A549 (cell line): ENCODE measurements around the gene PALLD. TPM values are rescaled to one million over a fixed set of nuclear protein-coding genes. Genes with fewer than 3 reads are reported as not detected.

Experiments used
- ATAC-seq, 2 experiments: fragments of 200-7000 bp in 1 of 2; fragments of >200 bp in 1 of 2; cut with Nextera tagmentation in 1 of 2; cut with Tn5 transposase in 1 of 2; 3 replicates each; pipeline versions ENCODE4 v1.8.0 to v1.9.1; 2018 to 2020; ENCODE audit warnings: mild to moderate bottlenecking in 1 of 2, moderate library complexity in 1 of 2
- CTCF ChIA-PET: fragments of 300-600 bp; sonication (Branson Sonifier 250); formaldehyde crosslinking; extraction: SDS; loops from one replicate; lab custom pipeline; 2021; ENCODE audit warnings: antibody characterized with exemption, inconsistent platforms; lab: Yijun Ruan, JAX
- POLR2A ChIA-PET: fragments of 350-600 bp; formaldehyde crosslinking; extraction: SDS; loops from one replicate; lab custom pipeline; 2021; ENCODE audit warnings: antibody characterized with exemption, inconsistent platforms; lab: Yijun Ruan, JAX
- DNase-seq, 2 experiments: peaks; one replicate each; pipeline versions ENCODE4 v3.0.0 to v3.0.0-alpha.2; 2011 to 2016; ENCODE audit warnings: low read depth in 1 of 2, low spot score in 1 of 2
- FAIRE-seq: peaks from 2 replicates; lab custom pipeline; 2011; peaks lifted over from hg19 to GRCh38; lab: Jason Lieb, UNC
- H3K27ac ChIP-seq, 2 experiments: fragments of >200 bp; sonication (Bioruptor Twin); formaldehyde crosslinking; 3 replicates each; pipeline ENCODE4 v1.5.1; 2016 to 2017
- H3K4me1 ChIP-seq: fragments of >200 bp; sonication (Bioruptor Twin); formaldehyde crosslinking; 3 replicates; pipeline ENCODE4 v1.6.1; 2016
- H3K4me2 ChIP-seq: fragments of >200 bp; sonication (Bioruptor Twin); formaldehyde crosslinking; 3 replicates; pipeline ENCODE4 v1.6.1; 2016
- H3K4me3 ChIP-seq: fragments of >200 bp; sonication (Bioruptor Twin); formaldehyde crosslinking; 3 replicates; pipeline ENCODE4 v1.5.1; 2016
- H3K9me3 ChIP-seq: fragments of >200 bp; sonication (Bioruptor Twin); formaldehyde crosslinking; 3 replicates; pipeline ENCODE4 v1.6.1; 2016
- CEBPB ChIP-seq, 2 experiments: fragments of >200 bp in 1 of 2; sonication (Bioruptor Twin) in 1 of 2; formaldehyde crosslinking in 1 of 2; IDR thresholded peaks; 2 replicates each; pipeline ENCODE4 v1.6.1; 2012 to 2016
- CHD2 ChIP-seq: fragments of 150-350 bp; IDR thresholded peaks from 2 replicates; pipeline ENCODE4 v1.6.1; 2014; ENCODE audit warnings: low read length; ENCODE audit not compliant: partially characterized antibody
- EHMT2 ChIP-seq: fragments of 200-600 bp; sonication (generic); IDR thresholded peaks from 2 replicates; pipeline ENCODE4 v1.6.1; 2016; ENCODE audit warnings: antibody characterized with exemption, low read depth, mild to moderate bottlenecking, moderate library complexity
- FOSL2 ChIP-seq, 2 experiments: fragments of 450-650 bp in 1 of 2; fragments of >200 bp in 1 of 2; sonication (Bioruptor Twin) in 1 of 2; formaldehyde crosslinking; IDR thresholded peaks; 2 replicates each; pipeline versions ENCODE4 v1.5.0 to v1.6.1; 2016 to 2020; ENCODE audit warnings: mild to moderate bottlenecking in 1 of 2, moderate library complexity in 1 of 2
- HOXA7 ChIP-seq: fragments of 250-450 bp; sonication (Bioruptor Pico); IDR thresholded peaks from 2 replicates; pipeline ENCODE4 v1.5.0; 2020; ENCODE audit warnings: mild to moderate bottlenecking, moderate library complexity
- KDM1A ChIP-seq: fragments of 200-600 bp; sonication (generic); IDR thresholded peaks from 2 replicates; pipeline ENCODE4 v1.6.1; 2016; ENCODE audit warnings: low read depth, mild to moderate bottlenecking
- KDM5A ChIP-seq: fragments of 200-600 bp; sonication (generic); IDR thresholded peaks from 2 replicates; pipeline ENCODE4 v1.6.1; 2016; ENCODE audit warnings: antibody characterized with exemption, mild to moderate bottlenecking
- MAX ChIP-seq: IDR thresholded peaks from 2 replicates; pipeline ENCODE4 v1.6.1; 2012
- MAZ ChIP-seq: fragments of 150-350 bp; IDR thresholded peaks from 2 replicates; pipeline ENCODE4 v1.6.1; 2014; ENCODE audit warnings: antibody characterized with exemption, low read depth, low read length, borderline replicate concordance
- RNF2 ChIP-seq: fragments of 200-600 bp; sonication (generic); IDR thresholded peaks from 2 replicates; pipeline ENCODE4 v1.6.1; 2016; ENCODE audit warnings: low read depth, mild to moderate bottlenecking, antibody characterized with exemption, moderate library complexity, borderline replicate concordance
- SMC3 ChIP-seq: fragments of >200 bp; sonication (Bioruptor Twin); formaldehyde crosslinking; IDR thresholded peaks from 3 replicates; pipeline ENCODE4 v1.6.1; 2018; ENCODE audit warnings: inconsistent platforms
- TP53 ChIP-seq: fragments of 250-450 bp; sonication (Bioruptor Pico); IDR thresholded peaks from 2 replicates; pipeline ENCODE4 v1.5.0; 2021; ENCODE audit warnings: mild to moderate bottlenecking, moderate library complexity
- ZC3H11A ChIP-seq: fragments of 450-650 bp; IDR thresholded peaks from 2 replicates; pipeline ENCODE4 v1.6.1; 2014; ENCODE audit warnings: antibody characterized with exemption, mild to moderate bottlenecking
- ZSCAN20 ChIP-seq: fragments of 250-450 bp; sonication (Bioruptor Pico); IDR thresholded peaks from 2 replicates; pipeline ENCODE4 v1.8.0; 2022; ENCODE audit warnings: mild to moderate bottlenecking, moderate library complexity
- WGBS: methylation state at CpG from one replicate; pipeline ENCODE4 v1.1.6; 2017; ENCODE audit errors: missing lambda C conversion rate; 5-methylcytosine and 5-hydroxymethylcytosine counted together
- polyA plus RNA-seq, 4 experiments: library from polyadenylated mRNA; depleted of rRNA in 3 of 4; stranded (reverse); fragments of >200 nt; fragmentation: RNase III in 1 of 4; extraction: RNeasy Plus Mini Kit Qiagen cat#74134 plus additional on column Dnase treatment in 1 of 4; gene quantifications; 2 replicates in 3 of 4; 3 replicates in 1 of 4; pipeline ENCODE4 v1.2.3, GENCODE V29; 2011 to 2017
- TF ChIP-seq, protein P1 (sequence below): fragments of >200 bp; sonication (Bioruptor Twin); formaldehyde crosslinking; IDR thresholded peaks from 3 replicates; pipeline ENCODE4 v1.5.1; 2016

Gene PALLD
- polyA plus RNA-seq, 2 of the 4 experiments (the other 2 are of a cell fraction), result 88.8 to 113 TPM

- DNase-seq (no peak), FAIRE-seq (no peak), ATAC-seq (peak in 1 of 2 experiments; percentile 42; a peak in 1 of 6 replicates)
- Histone ChIP-seq H3K9me3 (peaks cover 6% of the 10 kb centered on the region; the same call in 2 of the 3 replicates), H3K4me3 (no peak overlapping the region), H3K4me2 (no peak overlapping the region), H3K27ac (peak overlapping the region in 1 of 2 experiments; percentile 50; a peak in 1 of 6 replicates), H3K4me1 (peaks cover 34% of the 10 kb centered on the region; the same call in 2 of the 3 replicates)
- TF ChIP-seq CHD2 (no peak), HOXA7 (CRISPR knock-in tag) (no peak), MAX (no peak), ZSCAN20 (no peak), MAZ (no peak)
- TF ChIP-seq, protein P1, sequence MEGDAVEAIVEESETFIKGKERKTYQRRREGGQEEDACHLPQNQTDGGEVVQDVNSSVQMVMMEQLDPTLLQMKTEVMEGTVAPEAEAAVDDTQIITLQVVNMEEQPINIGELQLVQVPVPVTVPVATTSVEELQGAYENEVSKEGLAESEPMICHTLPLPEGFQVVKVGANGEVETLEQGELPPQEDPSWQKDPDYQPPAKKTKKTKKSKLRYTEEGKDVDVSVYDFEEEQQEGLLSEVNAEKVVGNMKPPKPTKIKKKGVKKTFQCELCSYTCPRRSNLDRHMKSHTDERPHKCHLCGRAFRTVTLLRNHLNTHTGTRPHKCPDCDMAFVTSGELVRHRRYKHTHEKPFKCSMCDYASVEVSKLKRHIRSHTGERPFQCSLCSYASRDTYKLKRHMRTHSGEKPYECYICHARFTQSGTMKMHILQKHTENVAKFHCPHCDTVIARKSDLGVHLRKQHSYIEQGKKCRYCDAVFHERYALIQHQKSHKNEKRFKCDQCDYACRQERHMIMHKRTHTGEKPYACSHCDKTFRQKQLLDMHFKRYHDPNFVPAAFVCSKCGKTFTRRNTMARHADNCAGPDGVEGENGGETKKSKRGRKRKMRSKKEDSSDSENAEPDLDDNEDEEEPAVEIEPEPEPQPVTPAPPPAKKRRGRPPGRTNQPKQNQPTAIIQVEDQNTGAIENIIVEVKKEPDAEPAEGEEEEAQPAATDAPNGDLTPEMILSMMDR, result no peak
- CTCF ChIA-PET, result no interaction called here
- WGBS, result 77% methylated on average over 2 of the region's 2 CpGs
- POLR2A ChIA-PET, result no interaction called here
Measured at GRCh38 chr4:168771251-168771650, 274.4 kb downstream of the PALLD start.

DNA sequence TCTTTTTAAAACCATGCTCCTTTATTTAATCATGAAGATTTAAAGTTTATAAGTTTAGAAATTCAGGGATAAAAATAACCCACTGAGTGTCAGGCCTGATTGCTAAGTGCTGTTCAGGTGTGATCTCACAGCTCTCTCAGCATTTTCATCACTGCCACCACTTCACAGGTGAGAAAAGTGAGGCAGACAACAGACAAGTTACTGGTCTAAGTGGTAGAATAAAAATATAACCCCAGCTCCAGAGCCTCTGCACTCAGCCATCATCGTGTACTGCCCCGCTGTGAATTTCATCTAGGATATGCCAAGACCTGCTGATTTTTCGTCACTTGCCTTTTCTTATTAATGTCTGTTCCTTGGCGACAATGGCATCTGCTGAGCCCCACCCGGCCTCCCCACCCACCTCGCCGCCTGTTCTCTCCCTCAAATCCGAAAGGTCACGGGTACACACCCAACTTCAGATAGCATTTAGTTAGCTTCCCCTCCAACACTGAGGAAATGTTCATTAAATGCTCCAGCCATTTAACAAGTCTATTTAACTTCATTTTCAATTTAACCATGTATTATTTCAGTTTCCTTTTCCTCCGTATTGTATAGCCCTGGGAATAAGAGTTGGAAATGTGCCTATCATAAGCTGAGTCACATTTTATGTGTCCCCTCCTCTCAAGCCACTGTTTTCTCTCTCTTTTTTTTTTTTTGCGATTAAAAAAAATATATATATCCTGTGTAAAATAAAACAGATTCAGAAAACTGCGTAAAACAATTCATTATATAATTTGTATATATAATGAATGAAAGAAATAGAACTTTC lies 276.7 kb downstream of the PALLD start:
- FAIRE-seq (no peak), ATAC-seq (no peak), DNase-seq (no peak)
- Histone ChIP-seq H3K4me2 (no peak overlapping the region), H3K4me1 (peaks cover 24% of the 10 kb centered on the region; the same call in 2 of the 3 replicates), H3K9me3 (peaks cover 10% of the 10 kb centered on the region; the same call in 2 of the 3 replicates), H3K4me3 (no peak overlapping the region), H3K27ac (no peak overlapping the region)
- POLR2A ChIA-PET, result no interaction called here
- TF ChIP-seq TP53 (CRISPR knock-in tag) (no peak), RNF2 (no peak), KDM5A (no peak), SMC3 (no peak), ZC3H11A (no peak), EHMT2 (no peak), CEBPB (IDR thresholded peaks at IDR 0.05) (no peak), HOXA7 (CRISPR knock-in tag) (no peak), MAX (no peak)
- CTCF ChIA-PET, result no interaction called here
- WGBS, result 87% methylated on average over 12 of the region's 12 CpGs

- DNase-seq, result no peak
- Histone ChIP-seq H3K27ac (no peak overlapping the region), H3K9me3 (peaks cover 10% of the 10 kb centered on the region; the same call in 2 of the 3 replicates), H3K4me2 (no peak overlapping the region), H3K4me3 (no peak overlapping the region), H3K4me1 (0 out of 3 replicates have a peak, but pooled peaks cover 3% of the 10 kb centered on the region)
- no peak for FAIRE-seq
- POLR2A ChIA-PET, result no interaction called here
- ATAC-seq, result no peak
- CTCF ChIA-PET, result interaction anchor here (1.0 kb wide), 1 partner anchor 190 kb away, joined by 3 read pairs; no protein-coding TSS in a partner anchor
- TF ChIP-seq FOSL2 (IDR thresholded peaks at IDR 0.05) (no peak), FOSL2 (CRISPR knock-in tag; IDR thresholded peaks at IDR 0.05) (no peak), KDM1A (peak; percentile 76)
Measured at GRCh38 chr4:168776382-168776781, 279.5 kb downstream of the PALLD start.
